Effector memory CD4-positive, alpha-beta T cell (primary cell): ENCODE data around the gene COL23A1.
"Not testable (repeated sequence)": the region's sequence is repeated elsewhere in the genome, so short reads cannot be mapped to it uniquely, and the experiment has no call there.

ENCODE experiments used
- DNase-seq, 3 donors: peaks; one replicate each; pipeline ENCODE4 v3.0.0-alpha.2; 2020
- H3K27ac ChIP-seq: 2 replicates; pipeline ENCODE4 v1.7.0; 2013; ENCODE audit warnings: mild to moderate bottlenecking, low read length, moderate library complexity; ENCODE audit not compliant: insufficient read depth, poor library complexity, severe bottlenecking
- H3K27me3 ChIP-seq: replicated peaks from 2 replicates; pipeline ENCODE4 v1.7.0; 2013; ENCODE audit warnings: mild to moderate bottlenecking, low read length; ENCODE audit not compliant: insufficient read depth, control insufficient read depth, poor library complexity, severe bottlenecking
- H3K36me3 ChIP-seq: 2 replicates; pipeline ENCODE4 v1.7.0; 2013; ENCODE audit warnings: mild to moderate bottlenecking, low read length, moderate library complexity; ENCODE audit not compliant: control insufficient read depth, insufficient read depth
- H3K4me1 ChIP-seq: 2 replicates; pipeline ENCODE4 v1.7.0; 2013; ENCODE audit warnings: low read length, mild to moderate bottlenecking; ENCODE audit not compliant: control insufficient read depth, insufficient read depth, poor library complexity, severe bottlenecking
- H3K4me3 ChIP-seq: 2 replicates; pipeline ENCODE4 v1.7.0; 2013; ENCODE audit warnings: low read length, low read depth, mild to moderate bottlenecking; ENCODE audit not compliant: insufficient read depth, poor library complexity, severe bottlenecking
- H3K9me3 ChIP-seq: 2 replicates; pipeline ENCODE4 v1.7.0; 2013; ENCODE audit warnings: mild to moderate bottlenecking, low read length, moderate library complexity; ENCODE audit not compliant: control insufficient read depth

Gene COL23A1

GRCh38 chr5:178589180-178590140, 733 bp downstream of the COL23A1 start:
- Histone ChIP-seq H3K4me1 (peaks cover 7% of the 10 kb centered on the region), H3K9me3 (no peaks in the 10 kb centered on the region), H3K27ac (no peak overlapping the region), H3K27me3 (peaks cover 30% of the 10 kb centered on the region), H3K36me3 (no peaks in the 10 kb centered on the region), H3K4me3 (no peak overlapping the region)
- DNase-seq: no peak

GRCh38 chr5:178588769-178589168, 1.4 kb downstream of the COL23A1 start:
- no peak for DNase-seq
- Histone ChIP-seq H3K27ac (no peak overlapping the region), H3K9me3 (no peaks in the 10 kb centered on the region), H3K4me3 (no peak overlapping the region), H3K4me1 (peaks cover 7% of the 10 kb centered on the region), H3K27me3 (peaks cover 30% of the 10 kb centered on the region), H3K36me3 (no peaks in the 10 kb centered on the region)

GRCh38 chr5:178587763-178588611, 2.2 kb downstream of the COL23A1 start:
- peaks cover 7% of the 10 kb centered on the region for H3K4me1 ChIP-seq
- H3K9me3 ChIP-seq: no peaks in the 10 kb centered on the region
- no peak overlapping the region for H3K27ac ChIP-seq
- DNase-seq: no peak
- H3K36me3 ChIP-seq: no peaks in the 10 kb centered on the region
- H3K4me3 ChIP-seq: no peak overlapping the region
- peaks cover 30% of the 10 kb centered on the region for H3K27me3 ChIP-seq

- H3K36me3 ChIP-seq: no peaks in the 10 kb centered on the region
- peaks cover 7% of the 10 kb centered on the region for H3K4me1 ChIP-seq
- H3K27ac ChIP-seq: no peak overlapping the region
- DNase-seq: no peak
- H3K9me3 ChIP-seq: no peaks in the 10 kb centered on the region
- H3K27me3 ChIP-seq: peaks cover 22% of the 10 kb centered on the region
- H3K4me3 ChIP-seq: no peak overlapping the region
Measured at GRCh38 chr5:178586396-178586795, 3.8 kb downstream of the COL23A1 start.

- H3K27ac ChIP-seq, H3K4me1 ChIP-seq, H3K36me3 ChIP-seq, H3K9me3 ChIP-seq, H3K4me3 ChIP-seq: not testable (repeated sequence)
- H3K27me3 ChIP-seq: peaks cover 15% of the 10 kb centered on the region
- DNase-seq: peak in 1 of 3 donors; percentile 18
Measured at GRCh38 chr5:178585421-178585820, 4.8 kb downstream of the COL23A1 start.

- no peak for DNase-seq
- no peaks in the 10 kb centered on the region for H3K9me3 ChIP-seq
- no peak overlapping the region for H3K27ac ChIP-seq
- peaks cover 4% of the 10 kb centered on the region for H3K27me3 ChIP-seq
- H3K4me3 ChIP-seq: no peak overlapping the region
- no peaks in the 10 kb centered on the region for H3K36me3 ChIP-seq
- H3K4me1 ChIP-seq: no peaks in the 10 kb centered on the region
Measured at GRCh38 chr5:178583279-178583678, 6.9 kb downstream of the COL23A1 start.

GRCh38 chr5:178582291-178582690, 7.9 kb downstream of the COL23A1 start:
- Histone ChIP-seq H3K4me1 (no peaks in the 10 kb centered on the region), H3K4me3 (no peak overlapping the region), H3K36me3 (no peaks in the 10 kb centered on the region), H3K27me3 (peaks cover 4% of the 10 kb centered on the region), H3K27ac (no peak overlapping the region), H3K9me3 (no peaks in the 10 kb centered on the region)
- DNase-seq: no peak

GRCh38 chr5:178581621-178582020, 8.6 kb downstream of the COL23A1 start:
- no peak overlapping the region for H3K27ac ChIP-seq
- peaks cover 4% of the 10 kb centered on the region for H3K27me3 ChIP-seq
- H3K4me1 ChIP-seq: no peaks in the 10 kb centered on the region
- H3K9me3 ChIP-seq: no peaks in the 10 kb centered on the region
- H3K36me3 ChIP-seq: no peaks in the 10 kb centered on the region
- DNase-seq: no peak
- no peak overlapping the region for H3K4me3 ChIP-seq

- H3K4me3 ChIP-seq: no peak overlapping the region
- H3K27me3 ChIP-seq: peaks cover 3% of the 10 kb centered on the region
- H3K9me3 ChIP-seq: no peaks in the 10 kb centered on the region
- H3K36me3 ChIP-seq: no peaks in the 10 kb centered on the region
- no peak for DNase-seq
- no peaks in the 10 kb centered on the region for H3K4me1 ChIP-seq
- H3K27ac ChIP-seq: no peak overlapping the region
Measured at GRCh38 chr5:178580271-178580955, 9.8 kb downstream of the COL23A1 start.
